Mammary epithelial cell (primary cell): ENCODE data around the gene GAN.

Experiments used
- CTCF ChIP-seq, 2 donors: IDR thresholded peaks in 1 of 2; conservative IDR thresholded peaks in 1 of 2; 2 replicates each; pipeline ENCODE4 v1.5.1; 2011 to 2012; ENCODE audit warnings: inconsistent platforms in 2 of 2, low read length in 2 of 2, mild to moderate bottlenecking in 2 of 2, control low read depth in 1 of 2, low read depth in 1 of 2; ENCODE audit not compliant: insufficient read depth in 1 of 2; ENCODE audit errors: extremely low read depth in 1 of 2
- EZH2 ChIP-seq: IDR thresholded peaks from 2 replicates; pipeline ENCODE4 v1.6.1; 2012; ENCODE audit warnings: low read length, inconsistent platforms, borderline replicate concordance

- TF ChIP-seq CTCF (conservative IDR thresholded peaks at IDR 0.05 in 1 of 2, IDR thresholded peaks at IDR 0.05 in 1 of 2; ENCODE audit: extremely low read depth in 1 of 2, insufficient read depth in 1 of 2, low read depth in 1 of 2, low read length in 2 of 2) = no peak
- TF ChIP-seq EZH2 = no peak
These were observed 80.3 kb downstream of the GAN start for GRCh38 chr16:81394966-81395655.
